Stomach (tissue), 9 donors: Measurements from ENCODE around the gene TTBK2. TPM values are rescaled to one million over a fixed set of nuclear protein-coding genes. Genes with fewer than 3 reads are reported as not detected.

ENCODE experiments used
- DNase-seq, 2 donors: peaks; one replicate each; pipeline versions ENCODE4 v3.0.0 to v3.0.0-alpha.2; 2013 to 2019
- H3K27ac ChIP-seq, 5 donors: fragments of 200-600 bp in 4 of 5; sonication (generic) in 4 of 5; one replicate each; pipeline ENCODE4 v1.5.1; 2013 to 2019; ENCODE audit warnings: mild to moderate bottlenecking in 1 of 5, moderate library complexity in 1 of 5
- H3K27me3 ChIP-seq, 3 donors: fragments of 200-600 bp; sonication (generic); one replicate each; pipeline ENCODE4 v1.5.1; 2017 to 2019; ENCODE audit warnings: mixed run types in 1 of 3
- H3K36me3 ChIP-seq, 4 donors: fragments of 200-600 bp; sonication (generic); 1 replicate in 3 of 4; 2 replicates in 1 of 4; pipeline ENCODE4 v1.5.1; 2016 to 2019
- H3K4me1 ChIP-seq, 4 donors: fragments of 200-600 bp; sonication (generic); one replicate each; pipeline ENCODE4 v1.5.1; 2016 to 2019
- H3K4me3 ChIP-seq, 4 donors: fragments of 200-600 bp; sonication (generic) in 3 of 4; one replicate each; pipeline ENCODE4 v1.5.1; 2016 to 2019; ENCODE audit warnings: mild to moderate bottlenecking in 1 of 4
- H3K9me3 ChIP-seq, 4 donors: fragments of 200-600 bp; sonication (generic); one replicate each; pipeline ENCODE4 v1.5.1; 2016 to 2019
- CTCF ChIP-seq, 7 experiments: fragments of 450-650 bp in 4 of 7; fragments of 200-600 bp in 3 of 7; sonication (generic) in 3 of 7; IDR thresholded peaks; one replicate each; pipeline ENCODE4 v1.5.1; 2016 to 2019; ENCODE audit warnings: antibody characterized with exemption in 7 of 7, control low read depth in 2 of 7, mild to moderate bottlenecking in 1 of 7
- EP300 ChIP-seq: sonication (generic); formaldehyde crosslinking; IDR thresholded peaks from one replicate; pipeline ENCODE4 v1.6.1; 2017; ENCODE audit warnings: antibody characterized with exemption
- POLR2A ChIP-seq, 4 donors: fragments of 450-650 bp; IDR thresholded peaks; one replicate each; pipeline ENCODE4 v1.6.1; 2016; ENCODE audit warnings: antibody characterized with exemption in 4 of 4, control low read depth in 2 of 4, mild to moderate bottlenecking in 1 of 4, moderate library complexity in 1 of 4
- POLR2AphosphoS5 ChIP-seq, 3 donors: sonication (generic); formaldehyde crosslinking; IDR thresholded peaks; one replicate each; pipeline ENCODE4 v1.6.1; 2016; ENCODE audit warnings: antibody characterized with exemption in 3 of 3
- WGBS, 5 donors: extraction: QIAGEN DNeasy Blood & Tissue Kit in 3 of 5; methylation state at CpG; one replicate each; pipeline versions ENCODE4 v1.1.5 to v1.1.7; 2013 to 2018; 5-methylcytosine and 5-hydroxymethylcytosine counted together
- intact Hi-C: fragments of 100-400 bp; cut with DNase I; formaldehyde crosslinking; loops from one replicate; pipeline ENCODE4 v1.15.1; 2023; ENCODE audit warnings: low total_unique reads
- polyA plus RNA-seq, 3 donors: library from polyadenylated mRNA; stranded (reverse); fragments of 200-250 nt; gene quantifications; one replicate each; pipeline ENCODE4 v1.2.3, GENCODE V29; 2013
- total RNA-seq, 5 donors: library from RNA; depleted of rRNA; stranded (reverse); fragments of >200 nt; gene quantifications; one replicate each; pipeline versions ENCODE4 v1.1.0 to v1.2.3, GENCODE V29; 2014 to 2016
- donor health status: healthy with polysubstance abuse.
- donor health status: Bipolar disorder and iron deficiency.
- donor health status: healthy.

The TTBK2 gene
- total and polyA plus RNA-seq, 8 donors: 1.2 to 15.6 (median 7.6) TPM

GRCh38 chr15:42919799-42920518, 619 bp downstream of the TTBK2 start:
- peak; percentile 34 to 78 for DNase-seq
- intact Hi-C loops: loop anchor here (10.0 kb wide), 1 partner anchor 185 kb away; the partner anchor contains the start of gene CDAN1
- WGBS, 5 donors: 0 to 1% (median 1%) methylated on average over 22 to 40 of the region's 40 CpGs
- H3K36me3 ChIP-seq: no peaks in the 10 kb centered on the region
- no peaks in the 10 kb centered on the region for H3K27me3 ChIP-seq
- no peaks in the 10 kb centered on the region for H3K9me3 ChIP-seq
- TF ChIP-seq POLR2A (IDR thresholded peaks at IDR 0.05) (no peak), CTCF (IDR thresholded peaks at IDR 0.05) (no peak), POLR2AphosphoS5 (IDR thresholded peaks at IDR 0.05) (no peak), EP300 (no peak)
- peak overlapping the region; percentile 81 to 95 (median 89) for H3K27ac ChIP-seq
- H3K4me1 ChIP-seq: peaks cover 8 to 39% (median 20%) of the 10 kb centered on the region in 4 donors
- peak overlapping the region; percentile 73 to 100 (median 96) for H3K4me3 ChIP-seq

DNA sequence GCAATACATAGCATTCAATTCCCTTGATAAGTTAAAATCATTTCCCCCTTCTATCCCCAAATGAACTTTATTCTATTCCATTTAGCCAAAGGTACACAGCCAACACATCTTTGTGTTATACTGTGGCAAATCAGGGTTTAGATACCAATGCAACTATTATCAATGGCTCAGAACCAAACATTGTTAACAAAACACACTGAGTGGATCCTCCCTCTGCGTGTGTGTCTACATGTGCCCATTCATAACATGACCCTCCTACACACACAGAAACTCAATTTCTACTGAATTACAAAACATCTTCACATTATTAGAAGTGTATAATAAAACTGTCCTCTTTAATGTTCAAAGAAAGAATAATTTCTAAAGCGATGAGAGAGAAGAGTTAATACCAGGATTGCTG, 1.3 kb downstream of the TTBK2 start:
- Histone ChIP-seq H3K36me3 (no peaks in the 10 kb centered on the region), H3K27ac (peak overlapping the region in 4 of 5 donors; percentile 81 to 95 (median 90)), H3K4me3 (peak overlapping the region; percentile 73 to 100 (median 96)), H3K4me1 (peaks cover 8 to 43% (median 20%) of the 10 kb centered on the region in 4 donors), H3K27me3 (no peaks in the 10 kb centered on the region), H3K9me3 (no peaks in the 10 kb centered on the region)
- 38 to 50% (median 44%) methylated on average over 2 of the region's 2 CpGs for WGBS, 5 donors
- TF ChIP-seq POLR2A (IDR thresholded peaks at IDR 0.05) (no peak), POLR2AphosphoS5 (IDR thresholded peaks at IDR 0.05) (no peak), CTCF (IDR thresholded peaks at IDR 0.05) (no peak), EP300 (no peak)
- DNase-seq: no peak
- intact Hi-C loops: no loop called here

DNA sequence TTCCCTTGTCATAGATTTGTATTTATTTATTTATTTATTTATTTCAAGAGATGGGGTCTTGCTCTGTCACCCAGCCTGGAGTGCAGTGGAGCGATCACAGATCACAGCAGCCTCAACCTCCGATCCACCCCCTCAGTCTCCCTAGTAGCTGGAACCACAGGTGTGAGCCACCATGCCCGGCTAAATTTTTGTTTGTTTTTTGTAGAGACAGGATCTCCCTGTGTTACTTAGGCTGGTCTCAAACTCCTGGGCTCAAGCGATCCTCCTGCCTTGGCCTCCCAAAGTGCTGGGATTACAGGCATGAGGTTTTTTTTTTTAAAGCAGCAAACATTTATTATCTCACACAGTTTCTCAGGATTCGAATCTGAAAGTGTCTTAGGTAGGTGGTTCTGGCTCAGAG, 2.5 kb downstream of the TTBK2 start:
- 82 to 91% (median 87%) methylated on average over 5 of the region's 5 CpGs for WGBS, 5 donors
- intact Hi-C loops: no loop called here
- H3K4me1 ChIP-seq: peaks cover 8 to 43% (median 20%) of the 10 kb centered on the region in 4 donors
- H3K27ac ChIP-seq: no peak overlapping the region
- H3K4me3 ChIP-seq: no peak overlapping the region
- DNase-seq: no peak
- no peaks in the 10 kb centered on the region for H3K27me3 ChIP-seq
- TF ChIP-seq POLR2AphosphoS5 (IDR thresholded peaks at IDR 0.05): no peak
- TF ChIP-seq POLR2A (IDR thresholded peaks at IDR 0.05): no peak
- TF ChIP-seq EP300: no peak
- TF ChIP-seq CTCF (IDR thresholded peaks at IDR 0.05): no peak
- H3K9me3 ChIP-seq: no peaks in the 10 kb centered on the region
- no peaks in the 10 kb centered on the region for H3K36me3 ChIP-seq

- no peak for DNase-seq
- Histone ChIP-seq H3K9me3 (no peaks in the 10 kb centered on the region), H3K4me1 (peaks cover 0 to 34% (median 16%) of the 10 kb centered on the region in 4 donors), H3K27me3 (no peaks in the 10 kb centered on the region), H3K4me3 (no peak overlapping the region), H3K27ac (no peak overlapping the region), H3K36me3 (no peaks in the 10 kb centered on the region)
- intact Hi-C loops: no loop called here
- 90 to 96% (median 91%) methylated on average over 3 of the region's 3 CpGs for WGBS, 5 donors
- no peak for TF ChIP-seq CTCF (IDR thresholded peaks at IDR 0.05)
- TF ChIP-seq EP300: no peak
- no peak for TF ChIP-seq POLR2A (IDR thresholded peaks at IDR 0.05)
- no peak for TF ChIP-seq POLR2AphosphoS5 (IDR thresholded peaks at IDR 0.05)
Observed at GRCh38 chr15:42915654-42916315, 4.8 kb downstream of the TTBK2 start.
